ENCODE data around the gene IPP. TPM values are rescaled to one million over a fixed set of nuclear protein-coding genes. Genes with fewer than 3 reads are reported as not detected.
A peak's percentile ranks its signal among the peaks of the same experiment; 100 is the strongest.

Gene IPP
- polyA plus RNA-seq, 1 donor (not counting 4 experiments of a cell fraction or from before 2014, with no cell fraction given), result 10.0 TPM

GRCh38 chr1:45687754-45688740 is 62.4 kb downstream of the IPP start, which contains the start of gene TMEM69:
Gene TMEM69, plus strand, starts transcription at chr1:45688181. Its CDS starts 2,888 bp downstream, at chr1:45691069.
- FAIRE-seq (no peak), DNase-seq (ENCODE audit: low read depth, low spot score) (no peak)
- Histone ChIP-seq H3K4me1 (ENCODE audit: control insufficient read depth, extremely low read depth, insufficient read depth, low read length) (peaks cover 11% of the 10 kb centered on the region), H3K4me2 (ENCODE audit: control insufficient read depth, extremely low read depth, insufficient read depth, low read depth, low read length) (peak within 1 kb of the TSS; percentile 100), H4K20me1 (ENCODE audit: control insufficient read depth, extremely low read depth, insufficient read depth, low read length) (no peaks in the 10 kb centered on the region), H3K36me3 (ENCODE audit: control insufficient read depth in 2 of 2, extremely low read depth in 1 of 2, insufficient read depth in 2 of 2, low read length in 2 of 2) (peaks cover 2 to 4% of the 10 kb centered on the region in 2 experiments), H3K27ac (ENCODE audit: control insufficient read depth, insufficient read depth, low read length) (peak within 1 kb of the TSS; percentile 99), H3K9ac (ENCODE audit: control insufficient read depth, extremely low read depth, insufficient read depth, low read length) (peak within 1 kb of the TSS; percentile 94), H3K79me2 (ENCODE audit: control insufficient read depth, insufficient read depth, low read length) (peaks cover 74% of the 10 kb centered on the region), H3K4me3 (ENCODE audit: control insufficient read depth in 2 of 3, extremely low read depth in 1 of 3, insufficient read depth in 2 of 3, low read depth in 1 of 3, low read length in 3 of 3) (peak within 1 kb of the TSS; percentile 72 to 100 (median 100)), H2AFZ (ENCODE audit: control insufficient read depth, low read length) (peak within 1 kb of the TSS; percentile 99), H3K9me3 (ENCODE audit: control insufficient read depth, low read depth, low read length) (no peaks in the 10 kb centered on the region), H3K27me3 (ENCODE audit: control insufficient read depth, extremely low read depth, insufficient read depth, low read length) (no peaks in the 10 kb centered on the region), H3K9me1 (ENCODE audit: control insufficient read depth, extremely low read depth, insufficient read depth, low read length) (no peaks in the 10 kb centered on the region)
- TF ChIP-seq, protein P1, sequence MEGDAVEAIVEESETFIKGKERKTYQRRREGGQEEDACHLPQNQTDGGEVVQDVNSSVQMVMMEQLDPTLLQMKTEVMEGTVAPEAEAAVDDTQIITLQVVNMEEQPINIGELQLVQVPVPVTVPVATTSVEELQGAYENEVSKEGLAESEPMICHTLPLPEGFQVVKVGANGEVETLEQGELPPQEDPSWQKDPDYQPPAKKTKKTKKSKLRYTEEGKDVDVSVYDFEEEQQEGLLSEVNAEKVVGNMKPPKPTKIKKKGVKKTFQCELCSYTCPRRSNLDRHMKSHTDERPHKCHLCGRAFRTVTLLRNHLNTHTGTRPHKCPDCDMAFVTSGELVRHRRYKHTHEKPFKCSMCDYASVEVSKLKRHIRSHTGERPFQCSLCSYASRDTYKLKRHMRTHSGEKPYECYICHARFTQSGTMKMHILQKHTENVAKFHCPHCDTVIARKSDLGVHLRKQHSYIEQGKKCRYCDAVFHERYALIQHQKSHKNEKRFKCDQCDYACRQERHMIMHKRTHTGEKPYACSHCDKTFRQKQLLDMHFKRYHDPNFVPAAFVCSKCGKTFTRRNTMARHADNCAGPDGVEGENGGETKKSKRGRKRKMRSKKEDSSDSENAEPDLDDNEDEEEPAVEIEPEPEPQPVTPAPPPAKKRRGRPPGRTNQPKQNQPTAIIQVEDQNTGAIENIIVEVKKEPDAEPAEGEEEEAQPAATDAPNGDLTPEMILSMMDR (optimal IDR thresholded peaks at IDR 0.05 in 1 of 3, IDR thresholded peaks at IDR 0.05 in 1 of 3, conservative IDR thresholded peaks at IDR 0.05 in 1 of 3; ENCODE audit: extremely low read depth in 1 of 3, insufficient read depth in 2 of 3, low read length in 3 of 3), result peak in 1 of 3 experiments; percentile 37
- TF ChIP-seq EZH2 (IDR thresholded peaks at IDR 0.05; ENCODE audit: low read length), result no peak
- dilution Hi-C loops (cut with MboI; ENCODE audit: extremely low pct_ligation_motif_present, low sequenced_read_pairs), result loop anchor here (25.0 kb wide), 1 partner anchor 174 kb away; no protein-coding TSS in a partner anchor

- peak overlapping the region; percentile 99 for H3K27ac ChIP-seq (ENCODE audit: control insufficient read depth, insufficient read depth, low read length)
- FAIRE-seq (peak; percentile 77), DNase-seq (ENCODE audit: low read depth, low spot score) (peak; percentile 90)
- H3K4me3 ChIP-seq (ENCODE audit: control insufficient read depth in 2 of 3, extremely low read depth in 1 of 3, insufficient read depth in 2 of 3, low read depth in 1 of 3, low read length in 3 of 3), result peak overlapping the region; percentile 72 to 100 (median 100)
- no peaks in the 10 kb centered on the region for H3K9me3 ChIP-seq (ENCODE audit: control insufficient read depth, low read depth, low read length)
- peak overlapping the region; percentile 94 for H3K9ac ChIP-seq (ENCODE audit: control insufficient read depth, extremely low read depth, insufficient read depth, low read length)
- dilution Hi-C loops (cut with MboI; ENCODE audit: extremely low pct_ligation_motif_present, low sequenced_read_pairs), result loop anchor here (25.0 kb wide), 1 partner anchor 175 kb away; no protein-coding TSS in a partner anchor
- H3K27me3 ChIP-seq (ENCODE audit: control insufficient read depth, extremely low read depth, insufficient read depth, low read length), result no peaks in the 10 kb centered on the region
- H3K9me1 ChIP-seq (ENCODE audit: control insufficient read depth, extremely low read depth, insufficient read depth, low read length), result no peaks in the 10 kb centered on the region
- H3K4me2 ChIP-seq (ENCODE audit: control insufficient read depth, extremely low read depth, insufficient read depth, low read depth, low read length), result peak overlapping the region; percentile 100
- no peaks in the 10 kb centered on the region for H4K20me1 ChIP-seq (ENCODE audit: control insufficient read depth, extremely low read depth, insufficient read depth, low read length)
- peaks cover 2% of the 10 kb centered on the region in 2 experiments for H3K36me3 ChIP-seq (ENCODE audit: control insufficient read depth in 2 of 2, extremely low read depth in 1 of 2, insufficient read depth in 2 of 2, low read length in 2 of 2)
- peak overlapping the region; percentile 94 for H2AFZ ChIP-seq (ENCODE audit: control insufficient read depth, low read length)
- peaks cover 15% of the 10 kb centered on the region for H3K4me1 ChIP-seq (ENCODE audit: control insufficient read depth, extremely low read depth, insufficient read depth, low read length)
- no peak for TF ChIP-seq EZH2 (IDR thresholded peaks at IDR 0.05; ENCODE audit: low read length)
- TF ChIP-seq, protein P1 (optimal IDR thresholded peaks at IDR 0.05 in 1 of 3, IDR thresholded peaks at IDR 0.05 in 1 of 3, conservative IDR thresholded peaks at IDR 0.05 in 1 of 3; ENCODE audit: extremely low read depth in 1 of 3, insufficient read depth in 2 of 3, low read length in 3 of 3), result no peak
- peaks cover 81% of the 10 kb centered on the region for H3K79me2 ChIP-seq (ENCODE audit: control insufficient read depth, insufficient read depth, low read length)
Observed at GRCh38 chr1:45687014-45687753, 63.3 kb downstream of the IPP start.
